ENCODE results near the gene ANGPT4. TPM values are rescaled to one million over a fixed set of nuclear protein-coding genes. Genes with fewer than 3 reads are reported as not detected.

The ANGPT4 gene
- polyA plus RNA-seq, 1 of the 3 experiments (the other 2 are of a cell fraction) = not detected

GRCh38 chr20:872855-873520 is 43.1 kb downstream of the ANGPT4 start:
- Histone ChIP-seq H3K4me1 (ENCODE audit: control insufficient read depth in 1 of 2, insufficient read depth in 2 of 2, low read depth in 1 of 2, low read length in 1 of 2) (no peaks in the 10 kb centered on the region), H3K4me3 (ENCODE audit: low read depth in 2 of 2, low read length in 1 of 2) (no peak overlapping the region), H4K20me1 (ENCODE audit: insufficient read depth) (no peaks in the 10 kb centered on the region), H3K27ac (ENCODE audit: low read depth in 2 of 2, low read length in 1 of 2) (no peak overlapping the region), H3K4me2 (no peak overlapping the region), H3K9me2 (no peaks in the 10 kb centered on the region), H3K9me3 (no peaks in the 10 kb centered on the region), H2AFZ (ENCODE audit: low read depth) (no peak overlapping the region), H3K9ac (no peak overlapping the region), H3F3A (replicated peaks; ENCODE audit: insufficient read depth) (no peaks in the 10 kb centered on the region), H3K27me3 (ENCODE audit: insufficient read depth) (no peaks in the 10 kb centered on the region), H3K36me3 (replicated peaks in 1 of 2; ENCODE audit: control insufficient read depth in 1 of 2, insufficient read depth in 2 of 2, low read length in 1 of 2) (no peaks in the 10 kb centered on the region), H3K79me2 (ENCODE audit: insufficient read depth) (no peaks in the 10 kb centered on the region)
- DNase-seq = peak; percentile 55
- WGBS (ENCODE audit: low lambda C conversion rate) = 62% methylated on average over 19 of the region's 20 CpGs
- ChIA-PET POLR2A (no interaction called here), CTCF (interaction anchor here (1.1 to 1.8 kb wide), 5 partner anchors 55 to 112 kb away, joined by 3 to 7 read pairs (median 4); no protein-coding TSS in a partner anchor)
- TF ChIP-seq PBX3 (IDR thresholded peaks at IDR 0.05) (no peak), SMC3 (IDR thresholded peaks at IDR 0.05; ENCODE audit: low read depth, low read length) (no peak), TEAD4 (IDR thresholded peaks at IDR 0.05; ENCODE audit: borderline replicate concordance, insufficient read depth) (no peak), YY1 (IDR thresholded peaks at IDR 0.05; ENCODE audit: low read depth) (no peak), ZBTB33 (IDR thresholded peaks at IDR 0.05; ENCODE audit: borderline replicate concordance, low read depth) (no peak), POLR2AphosphoS5 (IDR thresholded peaks at IDR 0.05; ENCODE audit: low read depth, low read length) (no peak), SIN3A (IDR thresholded peaks at IDR 0.05; ENCODE audit: borderline replicate concordance, low read depth, low read length) (no peak), TAF1 (IDR thresholded peaks at IDR 0.05; ENCODE audit: borderline replicate concordance, low read depth, low read length) (no peak), REST (IDR thresholded peaks at IDR 0.05; ENCODE audit: low read depth, low read length) (no peak), RXRA (IDR thresholded peaks at IDR 0.05; ENCODE audit: borderline replicate concordance, low read depth) (no peak)
